HEK293T (cell line): Measurements from ENCODE around the gene MTCP1.

ENCODE experiments used
- CTCF ChIA-PET: fragments of 350-600 bp; formaldehyde crosslinking; extraction: SDS; loops from one replicate; lab custom pipeline; 2021; ENCODE audit warnings: antibody characterized with exemption, inconsistent platforms; lab: Yijun Ruan, JAX
- POLR2A ChIA-PET: fragments of 350-600 bp; formaldehyde crosslinking; extraction: SDS; loops from one replicate; lab custom pipeline; 2020; ENCODE audit warnings: antibody characterized with exemption, inconsistent platforms; lab: Yijun Ruan, JAX
- DNase-seq: peaks from one replicate; pipeline ENCODE4 v3.0.0; 2012; ENCODE audit warnings: mixed read lengths; ENCODE audit errors: extremely low spot score
- ARNT ChIP-seq: fragments of 450-650 bp; IDR thresholded peaks from 2 replicates; pipeline ENCODE4 v1.6.1; 2017; ENCODE audit warnings: mild to moderate bottlenecking
- BHLHE40 ChIP-seq: fragments of 450-650 bp; IDR thresholded peaks from 2 replicates; pipeline ENCODE4 v1.6.1; 2016; ENCODE audit warnings: mild to moderate bottlenecking, moderate library complexity, borderline replicate concordance
- CTBP1 ChIP-seq: fragments of 450-650 bp; IDR thresholded peaks from 2 replicates; pipeline ENCODE4 v1.6.1; 2016; ENCODE audit warnings: borderline replicate concordance
- ELF4 ChIP-seq: fragments of 450-650 bp; IDR thresholded peaks from 2 replicates; pipeline ENCODE4 v1.6.1; 2017; ENCODE audit warnings: antibody characterized with exemption
- FOXA1 ChIP-seq: fragments of 450-650 bp; IDR thresholded peaks from 2 replicates; pipeline ENCODE4 v1.6.1; 2016; ENCODE audit warnings: mild to moderate bottlenecking
- FOXK2 ChIP-seq: fragments of 450-650 bp; IDR thresholded peaks from 2 replicates; pipeline ENCODE4 v1.6.1; 2016; ENCODE audit warnings: mild to moderate bottlenecking
- FOXM1 ChIP-seq: fragments of 450-650 bp; IDR thresholded peaks from 2 replicates; pipeline ENCODE4 v1.6.1; 2017; ENCODE audit warnings: mild to moderate bottlenecking, borderline replicate concordance
- HDGF ChIP-seq: fragments of 450-650 bp; IDR thresholded peaks from 2 replicates; pipeline ENCODE4 v1.6.1; 2017; ENCODE audit warnings: antibody characterized with exemption, borderline replicate concordance
- L3MBTL2 ChIP-seq: fragments of 450-650 bp; conservative IDR thresholded peaks from 2 replicates; pipeline ENCODE4 v1.6.1; 2016; ENCODE audit warnings: mild to moderate bottlenecking
- LEF1 ChIP-seq: fragments of 450-650 bp; IDR thresholded peaks from 2 replicates; pipeline ENCODE4 v1.6.1; 2017; ENCODE audit warnings: mild to moderate bottlenecking, borderline replicate concordance
- NFRKB ChIP-seq: fragments of 450-650 bp; IDR thresholded peaks from 2 replicates; pipeline ENCODE4 v1.6.1; 2016; ENCODE audit warnings: mild to moderate bottlenecking, moderate library complexity
- SP1 ChIP-seq: fragments of 450-650 bp; IDR thresholded peaks from 2 replicates; pipeline ENCODE4 v1.6.1; 2017
- SUZ12 ChIP-seq: fragments of 450-650 bp; IDR thresholded peaks from 2 replicates; pipeline ENCODE4 v1.6.1; 2016; ENCODE audit warnings: mild to moderate bottlenecking
- TARDBP ChIP-seq: fragments of 450-650 bp; IDR thresholded peaks from 2 replicates; pipeline ENCODE4 v1.6.1; 2016
- ZNF384 ChIP-seq: fragments of 450-650 bp; IDR thresholded peaks from 2 replicates; pipeline ENCODE4 v1.6.1; 2016
- TF ChIP-seq, protein P1 (sequence below): fragments of 450-650 bp; IDR thresholded peaks from 2 replicates; pipeline ENCODE4 v1.6.1; 2016

The MTCP1 gene

DNA sequence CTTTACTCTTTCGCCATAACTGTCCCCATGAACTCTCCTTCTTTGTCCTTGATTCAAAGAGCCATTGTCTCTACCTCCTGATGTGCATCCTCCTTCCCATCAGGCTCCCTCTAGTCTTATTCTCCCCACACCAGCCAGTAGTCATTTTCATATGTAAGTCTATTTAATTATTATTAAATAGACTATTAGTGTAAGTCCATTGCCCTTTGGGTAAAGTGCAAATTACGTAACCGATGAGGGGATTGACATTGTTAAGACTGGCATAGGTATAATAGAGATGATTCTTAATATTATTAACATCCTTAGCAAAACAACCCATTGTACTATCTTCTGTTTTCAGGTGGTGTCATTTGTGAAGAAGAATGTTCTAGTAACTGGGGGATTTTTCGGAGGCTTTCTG lies 16.7 kb downstream of the MTCP1 start:
- DNase-seq: no peak
- TF ChIP-seq FOXA1 (no peak), ELF4 (no peak), L3MBTL2 (no peak), FOXK2 (no peak), SUZ12 (no peak), SP1 (no peak), LEF1 (no peak)
- TF ChIP-seq, protein P1, sequence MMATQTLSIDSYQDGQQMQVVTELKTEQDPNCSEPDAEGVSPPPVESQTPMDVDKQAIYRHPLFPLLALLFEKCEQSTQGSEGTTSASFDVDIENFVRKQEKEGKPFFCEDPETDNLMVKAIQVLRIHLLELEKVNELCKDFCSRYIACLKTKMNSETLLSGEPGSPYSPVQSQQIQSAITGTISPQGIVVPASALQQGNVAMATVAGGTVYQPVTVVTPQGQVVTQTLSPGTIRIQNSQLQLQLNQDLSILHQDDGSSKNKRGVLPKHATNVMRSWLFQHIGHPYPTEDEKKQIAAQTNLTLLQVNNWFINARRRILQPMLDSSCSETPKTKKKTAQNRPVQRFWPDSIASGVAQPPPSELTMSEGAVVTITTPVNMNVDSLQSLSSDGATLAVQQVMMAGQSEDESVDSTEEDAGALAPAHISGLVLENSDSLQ: no peak
- ChIA-PET CTCF (no interaction called here), POLR2A (no interaction called here)

DNA sequence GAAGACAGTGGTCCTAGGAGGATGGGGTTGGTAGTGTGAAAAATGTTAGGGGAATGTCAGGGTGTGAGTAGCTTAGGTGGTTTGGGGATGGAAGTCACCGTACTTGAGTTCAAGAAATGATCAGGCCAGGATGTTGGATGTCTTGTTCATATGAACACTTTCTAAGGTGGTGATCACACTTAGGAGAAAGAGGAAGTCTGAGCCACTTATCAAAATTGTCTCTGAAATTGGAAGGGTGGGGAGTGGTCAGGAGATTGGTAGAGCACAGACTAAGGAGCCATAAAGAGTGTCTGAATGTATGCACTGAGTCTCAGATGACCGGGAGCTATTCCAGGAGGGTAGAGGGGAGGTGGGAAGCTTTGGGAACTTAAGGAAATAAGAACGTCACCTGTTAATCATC lies 17.3 kb downstream of the MTCP1 start:
- DNase-seq: no peak
- POLR2A ChIA-PET: no interaction called here
- CTCF ChIA-PET: no interaction called here
- TF ChIP-seq, protein P1: no peak
- no peak for TF ChIP-seq SP1
- TF ChIP-seq ARNT: no peak
- TF ChIP-seq HDGF: no peak
- TF ChIP-seq ZNF384: no peak
- no peak for TF ChIP-seq LEF1
- TF ChIP-seq BHLHE40: no peak
- TF ChIP-seq SUZ12: no peak
- no peak for TF ChIP-seq L3MBTL2
- no peak for TF ChIP-seq FOXA1
- TF ChIP-seq NFRKB: no peak
- TF ChIP-seq TARDBP: no peak
- TF ChIP-seq CTBP1: no peak
- TF ChIP-seq ELF4: no peak
- TF ChIP-seq FOXM1: no peak
- TF ChIP-seq FOXK2: no peak

DNA sequence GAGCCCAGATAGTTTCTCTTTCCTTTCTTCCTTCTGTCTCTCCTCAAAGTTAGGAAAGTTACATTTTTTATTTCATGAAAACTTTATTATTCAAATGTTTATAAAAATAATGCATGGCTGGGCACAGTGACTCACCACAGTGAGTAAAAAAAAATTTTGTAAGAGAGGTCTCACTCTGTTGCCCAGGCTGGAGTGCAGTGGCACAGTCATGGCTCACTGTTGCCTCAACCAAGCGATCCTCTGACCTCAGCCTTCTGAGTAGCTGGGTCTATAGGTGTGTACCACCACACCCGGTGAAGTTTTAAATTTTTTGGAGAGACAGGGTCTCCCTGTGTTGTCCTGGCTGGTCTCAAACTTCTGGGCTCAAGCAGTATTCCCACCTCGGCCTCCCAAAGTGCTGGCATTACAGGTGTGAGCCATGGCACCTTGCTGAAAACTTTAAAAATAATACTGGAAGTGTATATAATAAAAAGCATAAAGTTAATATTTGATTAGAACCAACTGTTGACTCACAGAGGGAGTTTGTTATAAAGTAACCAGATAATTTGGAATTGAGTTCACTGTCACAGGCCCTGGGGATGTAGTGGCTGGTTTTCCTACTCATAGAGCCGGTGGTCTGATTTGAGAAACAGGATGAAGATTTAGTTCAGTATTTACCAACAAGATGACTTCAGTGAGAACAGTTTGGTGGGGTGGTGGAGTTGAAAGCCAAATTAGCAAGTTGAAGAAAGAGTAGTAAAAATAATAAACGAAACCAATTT lies 18.0 kb downstream of the MTCP1 start:
- DNase-seq: no peak
- TF ChIP-seq L3MBTL2: no peak
- TF ChIP-seq FOXM1: no peak
- TF ChIP-seq SUZ12: no peak
- TF ChIP-seq CTBP1: no peak
- no peak for TF ChIP-seq ZNF384
- TF ChIP-seq FOXK2: no peak
- no peak for TF ChIP-seq NFRKB
- no peak for TF ChIP-seq ELF4
- TF ChIP-seq FOXA1: no peak
- no peak for TF ChIP-seq SP1
- TF ChIP-seq LEF1: no peak
- TF ChIP-seq BHLHE40: no peak
- no peak for TF ChIP-seq ARNT
- no peak for TF ChIP-seq HDGF
- TF ChIP-seq, protein P1: no peak
- TF ChIP-seq TARDBP: no peak
- ChIA-PET CTCF (interaction anchor here (0.7 kb wide), 1 partner anchor 25 kb away, joined by 3 read pairs; no protein-coding TSS in a partner anchor), POLR2A (no interaction called here)

DNA sequence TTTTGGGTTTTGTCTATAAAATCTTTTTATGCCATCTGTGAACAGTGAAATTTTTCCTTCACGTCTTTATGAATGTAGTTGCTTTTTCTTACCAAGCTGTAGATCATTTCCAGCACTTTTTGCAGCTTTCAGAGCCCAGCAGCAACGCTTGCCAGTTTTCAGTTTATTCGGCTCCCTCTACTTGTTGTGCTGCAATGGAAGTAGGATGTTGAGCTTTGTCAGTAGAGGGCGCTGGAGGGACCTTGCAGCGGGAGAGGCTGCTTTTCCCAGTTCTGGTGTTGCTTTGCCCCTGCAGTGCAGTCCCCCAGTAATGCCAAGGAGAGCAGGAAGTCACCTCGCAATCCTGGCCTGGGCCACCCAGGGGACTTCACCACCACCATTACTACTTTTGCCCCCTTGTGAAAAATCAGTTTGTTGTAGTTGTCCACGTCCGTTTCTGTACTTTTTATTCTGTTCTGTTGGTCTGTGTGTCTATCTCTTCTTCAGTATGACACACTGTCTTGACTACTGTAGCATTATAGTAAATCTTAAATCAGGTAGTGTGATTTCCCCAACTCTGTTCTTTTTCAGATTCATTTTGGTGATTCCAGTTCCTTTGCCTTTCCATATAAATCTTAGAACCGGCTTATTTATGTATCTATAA lies 21.8 kb downstream of the MTCP1 start:
- DNase-seq: peak; percentile 77
- ChIA-PET POLR2A (interaction anchor here (1.2 to 1.5 kb wide), 2 partner anchors 22 to 23 kb away, joined by 3 to 4 read pairs; partner anchors contain the start of gene FUNDC2), CTCF (interaction anchor here (0.6 to 1.7 kb wide), 6 partner anchors 8 to 131 kb away, joined by 3 to 4 read pairs (median 3); partner anchors contain the start of gene FUNDC2)
- no peak for TF ChIP-seq SP1
- no peak for TF ChIP-seq NFRKB
- TF ChIP-seq FOXM1: no peak
- TF ChIP-seq ELF4: no peak
- no peak for TF ChIP-seq SUZ12

DNA sequence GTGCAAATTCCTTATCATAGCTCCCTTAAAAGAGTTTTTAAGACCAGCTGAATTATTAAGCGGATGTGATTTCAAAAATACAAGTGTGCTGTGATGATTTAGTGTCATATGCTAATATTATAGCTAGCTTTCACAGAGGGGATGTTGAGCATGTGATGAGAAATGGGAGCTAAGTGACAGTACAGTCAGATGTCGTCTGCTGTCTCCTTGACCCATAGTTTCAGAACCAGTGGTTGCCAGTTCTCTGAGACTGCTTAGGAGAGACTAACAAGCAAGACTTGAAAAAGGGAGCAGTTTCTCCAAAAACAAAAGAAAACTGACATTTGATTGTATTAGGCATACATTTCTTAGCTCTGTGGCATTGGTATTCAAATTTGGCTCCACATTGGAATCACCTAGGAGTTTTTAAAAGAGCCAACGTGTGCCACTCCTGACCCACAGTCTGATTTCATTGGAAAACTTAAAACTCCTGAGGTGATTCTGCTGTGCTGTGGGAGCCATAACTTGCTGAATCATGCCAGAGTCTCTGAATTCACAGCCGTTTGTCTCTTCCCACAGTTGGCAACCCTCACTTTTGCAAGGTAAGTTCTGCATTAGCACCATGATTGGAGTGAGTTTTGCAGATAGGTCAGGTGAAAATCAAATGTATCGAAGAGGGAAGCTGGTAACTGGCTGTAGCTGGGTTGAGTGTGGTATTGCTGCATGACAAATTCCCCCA lies 24.0 kb downstream of the MTCP1 start:
- TF ChIP-seq FOXM1 (no peak), FOXK2 (no peak), BHLHE40 (no peak), FOXA1 (no peak), L3MBTL2 (no peak), ELF4 (no peak)
- CTCF ChIA-PET: interaction anchor here (0.9 kb wide), 1 partner anchor 10 kb away, joined by 4 read pairs; no protein-coding TSS in a partner anchor
- DNase-seq: no peak
- POLR2A ChIA-PET: no interaction called here
